M059J (cell line): ENCODE measurements around the gene TBC1D22A. TPM values are rescaled to one million over a fixed set of nuclear protein-coding genes. Genes with fewer than 3 reads are reported as not detected.

Source experiments
- DNase-seq: peaks from one replicate; pipeline ENCODE4 v3.0.0-alpha.2; 2012; ENCODE audit warnings: low read depth
- total RNA-seq: library from RNA; depleted of rRNA; stranded (reverse); fragments of >200 nt; shearing (Covaris generic); gene quantifications from 2 replicates; pipeline ENCODE4 v1.2.3, GENCODE V29; 2014

Gene TBC1D22A
- total RNA-seq, 1 experiment from 2014 or later = 7.3 TPM

DNA sequence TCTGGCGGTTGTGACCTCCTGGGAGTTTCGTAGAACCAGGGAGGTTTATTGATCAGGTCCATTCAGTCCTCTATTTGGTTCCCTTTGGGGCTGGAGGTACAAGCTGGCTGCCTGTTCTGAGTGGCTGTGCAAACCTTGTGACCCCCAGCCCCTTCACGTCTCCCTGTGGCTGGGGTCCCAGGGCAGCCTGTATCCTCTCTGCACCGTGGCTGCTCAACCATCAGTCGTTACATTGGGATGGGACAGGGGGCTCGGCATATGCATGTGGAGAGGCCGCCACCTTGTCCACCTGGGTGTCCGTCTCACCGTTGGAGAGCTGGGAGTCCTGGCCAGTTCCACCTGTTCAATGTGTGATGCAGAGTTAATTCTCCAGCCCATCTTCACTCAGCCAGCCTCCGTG is 195.7 kb downstream of the TBC1D22A start:
- DNase-seq = no peak

DNA sequence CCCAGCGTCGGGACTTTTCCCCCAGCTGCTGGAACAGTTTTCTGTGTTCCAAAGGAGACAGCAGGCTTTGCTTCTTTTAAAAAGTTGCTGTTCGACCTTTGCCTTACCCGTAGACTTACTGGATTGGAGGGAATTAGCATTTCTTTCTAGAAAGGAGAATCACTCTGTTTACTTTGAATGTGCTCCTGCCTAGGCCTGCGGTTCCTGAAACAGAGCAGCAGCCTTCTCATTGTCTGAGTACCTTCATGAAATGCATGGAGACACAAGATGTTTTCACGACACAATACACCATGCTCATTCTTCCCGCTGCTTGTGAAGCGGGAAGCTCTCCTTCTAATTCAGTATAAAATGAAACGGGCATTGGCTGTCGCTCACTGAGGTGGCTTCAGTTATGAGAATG is 196.2 kb downstream of the TBC1D22A start:
- no peak for DNase-seq

DNA sequence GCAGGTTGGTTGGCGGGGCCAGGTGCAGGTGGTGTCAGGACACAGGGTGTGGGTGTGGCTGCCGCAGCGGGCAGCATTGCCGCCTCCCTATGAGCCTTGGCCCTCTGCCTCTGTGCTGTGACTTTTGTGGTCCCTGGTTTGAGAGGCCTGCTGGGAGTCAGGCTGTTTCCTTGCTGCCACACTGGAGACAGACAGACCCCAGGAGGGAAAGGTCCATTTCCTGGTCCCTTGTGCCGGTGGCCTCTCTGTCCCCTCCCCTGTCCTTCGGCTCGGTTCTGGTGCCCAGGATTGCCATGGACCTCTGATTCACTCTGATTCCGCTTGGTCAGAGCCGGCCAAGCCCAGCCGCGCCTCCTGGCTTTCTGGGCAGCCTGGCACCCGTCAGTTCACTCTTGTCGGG is 196.9 kb downstream of the TBC1D22A start:
- no peak for DNase-seq

DNA sequence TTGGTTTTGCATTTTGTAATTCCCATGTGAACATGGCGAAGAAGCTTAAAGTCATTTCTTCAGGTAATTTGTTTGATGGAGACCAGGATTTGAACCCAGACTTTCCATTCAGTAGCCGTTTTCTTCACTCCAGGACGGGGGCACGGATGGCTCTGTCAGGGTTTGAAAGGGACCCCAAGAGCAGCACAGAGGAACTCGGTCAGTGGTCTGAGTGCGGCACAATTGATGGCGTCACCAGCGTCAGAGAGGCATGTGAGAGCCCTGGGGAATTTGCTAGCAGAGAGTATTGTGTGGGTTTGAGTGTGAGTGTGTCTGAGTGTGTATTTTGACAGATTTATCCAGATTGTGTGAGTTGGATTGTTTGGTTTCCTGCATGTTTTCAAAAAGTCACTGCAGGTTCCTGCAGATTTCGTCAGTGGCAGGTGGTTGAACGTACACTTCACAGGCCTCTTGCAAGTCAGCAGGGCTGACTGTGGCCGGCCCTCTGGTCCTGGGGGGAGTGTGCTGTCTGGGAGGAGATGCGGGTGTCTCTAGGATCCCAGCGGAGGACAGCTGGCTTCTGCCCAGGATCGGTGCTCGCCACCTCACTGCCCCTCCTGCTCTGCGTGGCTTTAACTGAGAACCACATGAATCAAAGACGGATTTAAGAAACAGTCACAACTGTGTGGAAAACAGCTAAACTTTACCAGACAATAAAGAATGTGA is 199.3 kb downstream of the TBC1D22A start:
- DNase-seq = no peak

DNA sequence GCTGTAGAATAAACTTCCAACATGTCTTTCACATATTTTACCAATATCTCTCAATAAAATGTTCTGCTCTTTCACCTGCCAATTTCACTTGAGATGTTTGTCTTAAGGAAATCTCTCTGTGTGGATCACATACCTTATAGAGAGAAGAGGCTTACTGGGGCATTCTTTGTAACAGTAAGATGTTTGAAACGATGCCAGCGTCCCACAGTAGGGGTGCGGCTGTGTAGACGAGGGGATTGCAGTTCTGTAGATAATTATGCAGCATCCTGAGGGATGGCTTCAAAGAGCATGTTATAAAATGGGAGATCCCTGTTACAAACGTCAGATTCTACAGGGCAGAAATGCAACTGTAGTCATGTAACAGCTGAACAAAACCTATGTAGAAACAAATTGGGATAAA is 200.0 kb downstream of the TBC1D22A start:
- DNase-seq = no peak

DNA sequence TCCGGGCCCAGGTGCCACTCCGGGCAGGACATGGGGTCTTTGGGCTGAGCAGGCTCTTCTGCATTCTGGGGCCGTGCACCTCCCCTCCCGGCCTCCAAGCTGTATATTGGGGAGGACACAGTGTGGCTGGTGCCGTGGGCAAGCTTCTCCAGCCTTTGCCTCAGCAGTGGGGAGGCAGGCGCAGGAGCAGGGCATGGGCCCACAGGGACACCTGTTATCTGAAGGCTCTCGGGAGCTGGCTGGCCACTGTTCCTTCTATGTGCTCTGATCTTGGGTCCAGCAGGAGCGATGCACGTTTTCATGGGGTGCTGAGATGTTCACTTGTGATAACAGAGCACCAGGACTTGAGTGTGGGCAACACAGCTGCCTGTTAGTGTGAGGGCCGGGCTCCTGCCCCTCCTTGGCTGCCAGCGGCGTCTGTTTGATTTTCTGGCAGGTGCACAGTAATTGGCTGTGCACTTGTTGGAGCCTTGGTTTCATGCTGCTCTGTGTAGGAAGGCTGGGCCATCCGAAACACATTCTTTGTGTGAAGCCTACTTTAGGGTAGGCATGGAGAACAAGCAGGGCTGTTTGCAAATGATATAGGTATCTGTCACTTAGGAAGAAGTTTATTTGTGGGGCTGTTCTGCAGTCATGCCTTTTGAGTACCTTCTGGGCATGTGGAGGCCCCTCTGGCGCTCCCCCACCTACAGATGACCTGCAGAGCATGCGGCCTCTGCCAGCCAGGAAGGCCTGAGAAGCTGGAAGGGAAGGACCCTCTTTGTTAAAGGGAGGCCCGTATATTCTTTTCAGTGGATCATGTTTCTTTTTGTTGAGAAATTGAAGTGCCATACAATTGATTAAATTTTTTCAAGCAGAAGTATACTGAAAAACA is 201.5 kb downstream of the TBC1D22A start:
- no peak for DNase-seq

DNA sequence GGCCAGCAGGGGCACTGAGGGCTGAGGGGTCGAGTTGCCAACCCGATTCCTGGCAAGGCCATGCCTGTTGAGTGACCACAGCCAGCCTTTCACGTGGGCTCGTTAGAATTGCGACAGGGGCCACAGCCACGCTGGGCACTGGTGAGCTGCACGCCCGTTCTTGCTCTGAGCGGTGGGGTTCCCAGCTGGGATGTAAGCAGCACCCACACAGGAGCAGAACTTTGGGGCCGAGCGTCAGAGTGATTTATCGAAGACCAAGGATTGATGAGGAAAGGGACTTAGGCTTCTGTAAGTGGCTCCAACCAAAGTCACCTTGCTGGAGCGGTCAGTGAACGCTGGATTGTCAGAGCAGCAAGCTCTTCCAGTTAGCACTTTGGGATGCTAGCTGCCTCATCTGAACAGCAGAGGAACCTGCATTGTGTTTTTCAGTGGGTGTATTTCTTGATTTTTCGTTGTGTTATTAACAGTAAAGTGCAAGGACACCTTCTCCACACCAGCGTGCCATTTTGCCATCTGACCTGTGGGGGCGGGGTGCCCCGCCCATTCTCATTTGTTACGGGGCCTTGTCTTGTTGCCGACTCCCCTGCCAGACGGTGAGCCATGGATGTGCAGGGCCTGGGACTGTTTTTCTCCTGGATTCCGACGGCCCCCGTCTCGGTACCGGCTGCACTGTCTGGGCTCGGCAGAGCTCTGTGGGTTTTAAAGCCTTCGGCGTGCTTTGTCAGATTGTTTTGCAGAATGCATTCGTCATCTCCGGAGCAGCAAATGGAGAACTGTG is 202.5 kb downstream of the TBC1D22A start:
- no peak for DNase-seq

DNA sequence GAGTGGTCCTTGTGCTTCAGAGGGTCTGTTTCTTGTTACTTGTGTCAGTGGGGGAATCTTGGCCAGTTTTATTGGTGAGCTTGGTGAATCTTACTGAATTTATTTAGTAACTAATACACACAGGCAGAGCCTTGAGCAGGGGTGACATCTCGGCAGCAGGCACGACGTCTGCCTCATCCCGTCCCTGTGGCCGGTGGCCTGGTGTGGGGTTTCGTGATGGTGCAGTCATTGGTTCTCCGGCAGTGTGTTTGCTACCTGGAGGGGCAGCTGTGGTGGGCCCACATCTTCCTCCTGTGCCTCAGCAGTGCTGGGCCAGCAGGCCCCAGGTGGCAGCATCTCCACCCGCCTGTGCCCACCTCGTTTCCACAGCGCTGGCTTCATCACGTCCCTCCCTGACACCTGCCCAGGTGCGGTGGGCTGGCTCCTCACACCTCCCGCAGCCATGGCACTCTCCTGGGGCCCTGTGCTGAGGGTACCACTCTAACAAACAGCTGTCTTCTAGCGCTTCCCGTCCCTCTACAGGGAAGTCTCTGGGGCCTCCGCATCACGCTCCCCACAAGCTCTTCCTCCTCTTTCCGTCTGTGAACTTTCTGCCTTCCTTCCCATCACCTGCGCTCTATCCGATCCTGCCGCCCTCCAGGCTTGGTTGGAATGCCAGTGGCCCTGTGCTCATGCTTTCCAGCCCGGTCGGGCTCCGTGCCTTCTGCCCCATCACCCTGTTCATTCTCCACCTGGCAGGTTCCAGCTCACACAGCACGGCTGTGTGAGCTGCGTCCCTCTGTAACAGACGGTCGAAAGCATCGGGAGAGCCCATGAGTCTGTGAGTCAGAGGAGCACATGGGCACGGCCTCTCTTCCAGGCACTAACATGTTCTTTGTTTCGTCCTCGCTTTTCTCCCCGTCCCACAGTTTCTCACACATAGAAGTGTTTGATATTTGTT is 203.4 kb downstream of the TBC1D22A start:
- DNase-seq = no peak

DNA sequence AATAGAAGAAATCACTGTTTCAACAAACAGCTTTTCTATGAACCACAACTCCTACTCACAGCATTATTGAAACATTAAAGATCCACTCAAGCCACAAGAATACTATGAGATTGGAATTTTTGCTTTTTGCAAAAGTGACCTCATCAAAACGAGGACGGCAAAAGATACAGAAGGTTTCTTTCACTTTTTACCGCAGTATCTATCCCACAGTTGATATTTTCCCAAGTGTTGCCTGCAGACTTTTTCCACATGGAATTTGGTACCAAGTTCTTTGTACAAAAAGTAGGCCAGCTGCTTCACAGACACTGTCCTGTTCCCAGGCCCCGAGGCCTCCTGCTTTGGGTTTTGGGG is 204.0 kb downstream of the TBC1D22A start:
- DNase-seq = no peak

DNA sequence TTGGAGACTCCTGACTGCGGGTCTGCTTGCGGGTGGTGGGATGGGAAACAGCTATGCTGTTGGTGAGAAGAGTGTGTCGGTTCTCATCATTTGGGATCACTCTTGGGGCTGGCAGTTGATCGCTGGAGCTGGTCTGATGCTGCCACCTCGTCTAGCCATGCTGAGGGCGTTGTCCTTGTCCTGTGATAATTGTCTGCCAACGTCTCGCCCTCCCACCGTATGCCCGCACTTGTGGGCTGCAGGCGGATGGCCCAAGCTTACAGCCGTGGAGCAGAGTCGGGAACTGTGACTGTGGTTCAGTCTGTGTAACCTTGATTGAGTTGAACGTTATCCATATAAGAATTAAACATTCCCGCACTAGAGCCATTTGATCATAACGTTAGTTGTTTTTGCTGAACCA is 204.4 kb downstream of the TBC1D22A start:
- DNase-seq = no peak

DNA sequence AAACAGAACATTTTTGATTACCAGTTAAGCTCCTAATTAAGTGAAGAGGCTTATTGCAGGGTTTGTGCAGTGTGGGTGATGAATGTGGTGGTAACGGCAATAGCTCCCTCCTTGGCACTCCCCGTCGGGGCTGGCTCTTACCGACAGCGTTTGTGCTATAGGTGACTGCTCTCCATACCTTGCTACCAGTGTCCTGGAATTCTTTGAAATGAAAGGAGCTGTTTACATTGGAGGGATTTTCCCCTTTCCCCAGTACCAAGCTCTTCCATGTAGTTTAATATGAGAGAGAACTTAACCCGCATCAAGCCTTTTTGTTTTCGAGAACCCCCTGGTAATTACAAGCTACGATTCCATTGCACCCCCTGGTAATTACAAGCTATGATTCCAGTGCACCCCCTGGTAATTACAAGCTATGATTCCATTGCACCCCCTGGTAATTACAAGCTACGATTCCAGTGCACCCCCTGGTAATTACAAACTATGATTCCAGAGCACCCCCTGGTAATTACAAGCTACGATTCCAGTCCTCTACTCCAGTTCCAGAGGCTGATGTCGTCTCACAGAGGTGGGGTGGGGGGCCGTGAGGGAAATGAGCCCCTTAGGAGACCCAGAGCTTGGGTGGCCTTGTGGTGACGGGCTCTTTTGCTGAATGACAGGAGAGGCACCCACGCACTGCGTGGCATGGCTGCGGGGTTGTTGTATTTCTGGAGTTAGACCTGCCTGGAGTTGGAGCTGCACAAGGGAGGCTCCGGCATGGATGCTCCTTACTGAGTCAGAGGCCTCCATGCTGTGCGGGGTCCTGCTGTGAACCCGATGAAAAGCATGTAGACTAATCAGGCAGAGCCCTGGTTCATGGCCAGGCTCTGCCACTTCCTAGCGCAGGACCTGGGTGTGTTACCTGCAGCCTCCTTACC is 205.3 kb downstream of the TBC1D22A start:
- no peak for DNase-seq

DNA sequence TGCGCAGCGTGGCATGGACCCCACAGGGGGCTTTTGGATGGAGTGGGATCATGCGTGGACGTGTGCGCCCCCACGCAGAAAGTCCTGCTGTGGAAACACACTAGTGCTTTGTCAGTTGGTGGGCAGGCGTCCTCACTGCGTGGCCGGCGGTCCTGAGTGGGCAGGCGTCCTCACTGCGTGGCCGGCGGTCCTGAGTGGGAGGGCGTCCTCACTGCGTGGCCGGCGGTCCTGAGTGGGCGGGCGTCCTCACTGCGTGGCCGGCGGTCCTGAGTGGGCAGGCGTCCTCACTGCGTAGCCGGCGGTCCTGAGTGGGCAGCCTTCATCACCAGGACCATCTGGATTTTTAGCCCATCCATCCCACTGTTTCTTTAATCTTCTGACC is 205.9 kb downstream of the TBC1D22A start:
- no peak for DNase-seq

DNA sequence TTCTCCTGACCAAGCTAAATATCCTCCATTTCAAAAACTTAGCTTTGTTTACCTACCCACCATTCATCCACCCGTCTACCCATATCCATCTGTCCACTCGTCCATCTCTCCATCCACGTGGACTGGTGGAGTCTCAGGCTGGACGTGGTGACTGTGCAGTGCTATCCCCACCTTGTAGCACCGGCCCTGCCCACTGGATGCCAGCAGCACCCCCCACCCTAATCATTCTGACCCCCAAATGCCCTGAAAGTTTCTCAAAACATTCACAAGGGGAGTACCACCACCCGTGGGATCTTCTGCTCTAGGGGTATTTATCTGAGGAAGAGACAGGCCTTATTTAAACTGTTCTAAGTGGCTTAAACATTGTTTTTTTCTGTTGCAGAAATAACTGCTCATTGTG is 206.4 kb downstream of the TBC1D22A start:
- DNase-seq = no peak

DNA sequence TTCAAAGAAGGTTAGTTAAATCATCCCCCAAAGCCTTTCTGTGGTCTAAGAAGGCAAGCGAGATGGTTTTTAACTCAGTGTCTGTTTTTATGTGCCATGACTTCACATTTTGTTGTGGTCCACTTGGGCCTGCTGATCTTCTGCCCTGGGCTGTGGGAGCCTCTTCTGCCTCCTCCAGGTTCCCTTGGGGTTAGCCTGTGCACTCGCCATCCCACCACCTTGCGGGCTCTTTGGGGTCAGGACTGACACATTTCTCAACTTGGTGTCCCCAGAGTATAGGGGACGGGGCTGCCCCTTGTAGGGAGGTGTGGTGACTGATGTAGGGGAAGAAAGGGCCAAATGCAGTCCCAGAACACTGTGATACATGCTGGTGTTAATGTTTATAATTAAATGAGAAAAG is 207.0 kb downstream of the TBC1D22A start:
- no peak for DNase-seq

DNA sequence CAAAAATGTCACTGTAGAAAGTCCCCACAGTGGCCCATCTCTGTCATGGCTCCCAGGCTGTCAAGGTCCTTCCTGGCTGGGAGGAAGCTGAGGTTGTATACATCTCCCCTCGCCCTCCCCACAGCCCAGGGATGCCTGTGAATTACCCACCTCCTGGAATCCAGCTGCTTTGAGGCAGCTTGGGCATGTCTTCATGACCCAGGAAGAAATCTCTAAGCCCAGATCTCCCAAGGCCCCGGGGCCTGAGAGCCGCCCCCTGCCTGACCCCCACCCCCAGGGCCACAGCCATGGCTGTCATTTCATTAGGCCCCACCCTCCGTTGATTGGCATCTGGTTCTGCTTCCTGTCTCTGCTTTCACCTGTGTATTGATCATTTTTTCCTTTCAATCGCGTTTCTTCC is 207.5 kb downstream of the TBC1D22A start:
- DNase-seq = no peak

DNA sequence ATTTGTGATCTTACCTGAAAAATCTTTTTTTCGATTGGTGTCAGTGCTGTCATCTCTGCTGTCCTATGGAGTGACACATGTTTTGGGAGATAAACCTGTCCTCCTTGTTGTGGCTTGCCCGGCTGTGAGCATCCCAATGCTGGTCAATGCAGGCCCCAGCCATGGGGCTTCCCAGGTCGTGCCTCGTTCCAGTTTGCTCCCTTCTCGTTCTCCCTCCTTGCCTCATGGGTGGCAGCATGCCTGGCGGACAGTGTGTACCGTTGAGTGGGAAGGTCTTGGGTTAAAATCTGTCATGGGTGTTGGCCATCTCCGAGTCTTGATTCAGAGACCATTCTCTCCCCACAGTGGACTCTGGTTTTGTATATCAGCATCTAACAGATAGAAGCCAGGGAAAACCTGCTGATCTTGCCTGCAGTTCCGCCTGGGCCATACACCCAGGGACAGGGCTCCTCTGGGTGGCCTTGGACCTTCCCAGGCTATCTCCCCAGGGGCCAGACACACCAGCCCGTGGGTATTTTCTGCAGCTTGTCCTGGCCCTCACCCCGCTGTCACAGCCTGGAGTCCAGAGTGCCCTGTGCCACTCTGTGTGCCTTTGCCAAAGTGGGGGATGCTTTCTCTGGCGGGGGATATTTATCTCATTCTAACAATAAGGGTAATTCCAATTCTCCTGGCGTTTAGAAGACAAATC is 208.1 kb downstream of the TBC1D22A start:
- no peak for DNase-seq

DNA sequence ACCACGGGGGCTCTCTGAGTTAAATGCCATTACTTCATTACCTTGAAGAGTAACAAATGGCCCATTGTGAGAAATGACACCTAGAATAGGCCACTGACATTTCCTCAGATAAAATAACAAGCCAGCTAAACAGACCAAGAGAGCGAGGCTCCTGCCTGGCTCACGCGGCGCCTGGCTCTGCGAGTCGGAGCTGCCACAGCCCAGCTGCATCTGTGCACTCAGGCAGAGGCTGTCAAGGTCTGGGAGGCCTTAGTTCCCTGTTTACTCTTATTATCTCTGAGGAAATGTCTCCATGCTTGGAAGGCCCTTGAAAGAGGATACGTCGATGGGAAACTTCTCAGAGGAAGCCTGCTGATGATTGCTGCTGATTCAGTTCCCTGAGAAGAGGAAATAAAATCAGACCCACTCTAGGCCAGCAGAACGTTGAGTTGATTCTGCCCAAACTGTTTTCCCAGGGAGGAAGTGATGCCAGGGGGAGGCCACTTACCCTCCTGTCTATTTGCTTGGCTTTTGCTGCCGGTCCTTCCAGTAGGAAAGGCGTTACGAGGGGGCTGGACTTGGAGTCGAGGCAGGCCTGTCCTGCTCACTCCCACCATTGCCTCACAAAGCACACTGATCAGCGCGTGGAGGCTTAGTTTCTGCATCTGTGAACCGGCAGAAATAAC is 208.8 kb downstream of the TBC1D22A start:
- no peak for DNase-seq

DNA sequence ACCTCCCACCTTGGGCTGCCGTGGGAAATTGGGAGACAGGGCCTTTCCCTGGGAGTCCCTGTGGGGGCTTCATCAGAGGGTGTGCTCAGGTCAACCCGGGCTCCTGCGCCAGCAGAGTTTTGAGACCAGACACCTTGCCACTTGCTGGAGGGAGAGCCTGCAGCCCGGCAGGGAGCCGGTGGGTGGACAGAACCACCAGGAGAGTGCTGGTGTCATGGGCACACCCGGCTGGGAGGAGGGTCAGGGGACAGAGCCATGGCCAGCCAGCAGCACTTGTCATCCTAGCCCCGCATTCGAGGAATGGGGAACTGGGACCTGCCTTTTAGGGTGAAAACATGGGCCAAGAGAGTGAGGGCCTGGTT is 209.3 kb downstream of the TBC1D22A start:
- no peak for DNase-seq

DNA sequence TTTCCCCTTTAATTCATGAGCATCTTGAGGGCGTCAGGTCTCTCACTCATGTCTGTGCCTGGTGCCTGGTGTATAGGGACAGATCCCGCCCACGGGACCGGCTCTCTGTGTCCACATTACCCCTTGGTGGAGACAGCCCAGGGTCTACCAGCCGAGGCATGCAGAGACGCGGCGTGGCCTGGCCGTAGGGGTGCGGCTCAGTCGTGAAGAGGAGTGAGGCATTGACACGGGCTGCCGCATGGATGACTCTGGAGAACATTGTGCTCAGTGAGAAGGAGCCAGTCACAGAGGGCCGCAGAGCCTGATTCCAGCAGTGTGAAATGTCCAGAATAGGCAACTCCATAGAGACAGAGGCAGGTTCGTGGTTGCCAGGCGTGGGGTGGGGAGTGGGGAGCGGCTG is 209.8 kb downstream of the TBC1D22A start:
- DNase-seq = no peak
